Caco-2 (cell line): Measurements from ENCODE around the gene SCYGR8. TPM values are rescaled to one million over a fixed set of nuclear protein-coding genes. Genes with fewer than 3 reads are reported as not detected.
"Not testable (repeated sequence)": the region's sequence is repeated elsewhere in the genome, so short reads cannot be mapped to it uniquely, and the experiment has no call there.

ENCODE experiments used
- BruUV-seq: library from RNA; stranded (reverse); fragments of 400-500 nt; replicated peaks from 2 replicates; lab custom pipeline; 2021; lab: Mats Ljungman, UMichigan
- CTCF ChIA-PET: fragments of 300-600 bp; sonication (Branson Sonifier 250); formaldehyde crosslinking; loops from one replicate; lab custom pipeline; 2022; ENCODE audit warnings: antibody characterized with exemption; lab: Charles Lee
- POLR2A ChIA-PET: fragments of 300-600 bp; sonication (Branson Sonifier 250); formaldehyde crosslinking; loops from one replicate; lab custom pipeline; 2022; ENCODE audit warnings: antibody characterized with exemption; lab: Charles Lee
- DNase-seq, 2 experiments: peaks; one replicate each; pipeline versions ENCODE4 v3.0.0 to v3.0.0-alpha.2; 2020 to 2022
- H3K27me3 ChIP-seq: replicated peaks from 2 replicates; pipeline ENCODE4 v1.6.0; 2011; ENCODE audit warnings: low read length; ENCODE audit not compliant: control insufficient read depth, insufficient read depth
- H3K36me3 ChIP-seq: 2 replicates; pipeline ENCODE4 v1.5.1; 2011; ENCODE audit warnings: low read length; ENCODE audit not compliant: control insufficient read depth, insufficient read depth
- H3K4me1 ChIP-seq: fragments of 250-450 bp; sonication (Bioruptor Pico); 2 replicates; pipeline ENCODE4 v1.5.1; 2020; ENCODE audit warnings: mild to moderate bottlenecking
- H3K4me3 ChIP-seq: 2 replicates; pipeline ENCODE4 v1.5.1; 2011; ENCODE audit warnings: low read depth, mild to moderate bottlenecking, control low read depth, low read length
- H3K9me3 ChIP-seq: fragments of 250-450 bp; sonication (Bioruptor Pico); 2 replicates; pipeline ENCODE4 v1.5.1; 2020; ENCODE audit warnings: mild to moderate bottlenecking, moderate library complexity
- H3K27ac Mint-ChIP-seq: one replicate; pipeline ENCODE4 v1.8.0; 2022; ENCODE audit warnings: mixed read lengths; ENCODE audit not compliant: unreplicated experiment
- H3K27me3 Mint-ChIP-seq: one replicate; pipeline ENCODE4 v1.8.0; 2022; ENCODE audit warnings: mixed read lengths; ENCODE audit not compliant: insufficient read depth, unreplicated experiment
- H3K36me3 Mint-ChIP-seq: one replicate; pipeline ENCODE4 v1.8.0; 2022; ENCODE audit warnings: mild to moderate bottlenecking, mixed read lengths; ENCODE audit not compliant: insufficient read depth, unreplicated experiment
- H3K4me1 Mint-ChIP-seq: one replicate; pipeline ENCODE4 v1.8.0; 2022; ENCODE audit warnings: low read depth, mixed read lengths; ENCODE audit not compliant: unreplicated experiment
- H3K4me3 Mint-ChIP-seq: one replicate; pipeline ENCODE4 v1.8.0; 2022; ENCODE audit warnings: mild to moderate bottlenecking, moderate library complexity, mixed read lengths; ENCODE audit not compliant: unreplicated experiment
- H3K9me3 Mint-ChIP-seq: one replicate; pipeline ENCODE4 v1.8.0; 2022; ENCODE audit warnings: mixed read lengths; ENCODE audit not compliant: unreplicated experiment
- intact Hi-C: fragments of 100-400 bp; cut with micrococcal nuclease; formaldehyde crosslinking; loops from one replicate; pipeline ENCODE4 v1.10.0; 2022; ENCODE audit not compliant: unreplicated experiment
- total RNA-seq: library from RNA; stranded (reverse); gene quantifications from 2 replicates; pipeline ENCODE4 v1.2.3, GENCODE V29; 2022
- TF ChIP-seq, protein P1 (sequence below), 2 experiments: fragments of 200-600 bp in 1 of 2; IDR thresholded peaks; 1 replicate in 1 of 2; 2 replicates in 1 of 2; pipeline versions ENCODE4 v1.5.1 to v1.8.0; 2011 to 2022; ENCODE audit warnings: antibody characterized with exemption in 1 of 2, control low read depth in 1 of 2, inconsistent platforms in 1 of 2, low read depth in 1 of 2, low read length in 1 of 2, mild to moderate bottlenecking in 1 of 2, moderate library complexity in 1 of 2; ENCODE audit not compliant: insufficient read depth in 1 of 2, severe bottlenecking in 1 of 2, unreplicated experiment in 1 of 2

SCYGR8 gene
- total RNA-seq, 1 experiment from 2014 or later = not detected

DNA sequence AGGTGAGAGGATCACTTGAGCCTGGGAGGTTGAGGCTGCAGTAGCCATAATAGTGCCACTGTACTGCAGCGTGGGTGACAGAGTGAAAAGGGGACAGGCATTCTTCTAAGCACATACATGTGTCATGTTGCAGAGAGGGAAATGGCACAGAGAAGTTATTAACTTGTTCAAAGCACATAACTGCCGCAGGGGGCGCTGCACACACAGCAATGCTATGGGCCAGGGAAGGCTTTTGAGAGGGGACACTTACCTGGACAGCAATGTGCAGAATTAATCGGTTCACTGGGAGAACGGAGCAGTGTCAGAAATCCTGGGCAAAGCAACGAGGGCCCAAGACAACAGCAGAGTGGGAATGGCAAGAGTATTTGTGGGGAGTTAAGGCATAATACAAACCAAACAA lies 2.4 kb downstream of the SCYGR8 start:
- peaks cover 6% of the 10 kb centered on the region for H3K36me3 Mint-ChIP-seq
- intact Hi-C loops = no loop called here
- CTCF ChIA-PET = no interaction called here

DNA sequence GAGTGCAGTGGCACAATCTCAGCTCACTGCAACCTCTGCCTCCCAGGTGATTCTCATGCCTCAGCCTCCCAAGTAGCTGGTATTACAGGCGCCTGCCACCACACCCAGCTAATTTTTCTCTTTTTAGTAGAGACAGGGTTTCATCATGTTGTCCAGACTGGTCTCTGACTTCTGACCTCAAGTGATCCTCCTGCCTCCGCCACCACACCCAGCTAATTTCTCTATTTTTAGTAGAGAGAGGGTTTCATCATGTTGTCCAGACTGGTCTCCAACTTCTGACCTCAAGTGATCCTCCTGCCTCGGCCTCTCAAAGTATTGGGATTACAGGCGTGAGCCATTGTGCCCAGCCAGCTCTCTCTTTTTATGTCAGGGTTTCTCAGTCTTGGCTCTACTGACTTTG lies 10.6 kb downstream of the SCYGR8 start:
- POLR2A ChIA-PET, H3K27me3 ChIP-seq: not testable (repeated sequence)

More for the DNA sequence above, 2.4 kb downstream of the SCYGR8 start:
- Histone ChIP-seq H3K36me3 (no peaks in the 10 kb centered on the region), H3K4me3 (no peak overlapping the region), H3K27me3 (no peaks in the 10 kb centered on the region), H3K9me3 (no peaks in the 10 kb centered on the region), H3K4me1 (no peaks in the 10 kb centered on the region)
- Mint-ChIP-seq H3K27me3 (no peaks in the 10 kb centered on the region), H3K4me1 (peaks cover 7% of the 10 kb centered on the region), H3K4me3 (no peak overlapping the region), H3K9me3 (no peaks in the 10 kb centered on the region), H3K27ac (no peak overlapping the region)
- no TSS peak for BruUV-seq
- POLR2A ChIA-PET = no interaction called here
- TF ChIP-seq, protein P1, sequence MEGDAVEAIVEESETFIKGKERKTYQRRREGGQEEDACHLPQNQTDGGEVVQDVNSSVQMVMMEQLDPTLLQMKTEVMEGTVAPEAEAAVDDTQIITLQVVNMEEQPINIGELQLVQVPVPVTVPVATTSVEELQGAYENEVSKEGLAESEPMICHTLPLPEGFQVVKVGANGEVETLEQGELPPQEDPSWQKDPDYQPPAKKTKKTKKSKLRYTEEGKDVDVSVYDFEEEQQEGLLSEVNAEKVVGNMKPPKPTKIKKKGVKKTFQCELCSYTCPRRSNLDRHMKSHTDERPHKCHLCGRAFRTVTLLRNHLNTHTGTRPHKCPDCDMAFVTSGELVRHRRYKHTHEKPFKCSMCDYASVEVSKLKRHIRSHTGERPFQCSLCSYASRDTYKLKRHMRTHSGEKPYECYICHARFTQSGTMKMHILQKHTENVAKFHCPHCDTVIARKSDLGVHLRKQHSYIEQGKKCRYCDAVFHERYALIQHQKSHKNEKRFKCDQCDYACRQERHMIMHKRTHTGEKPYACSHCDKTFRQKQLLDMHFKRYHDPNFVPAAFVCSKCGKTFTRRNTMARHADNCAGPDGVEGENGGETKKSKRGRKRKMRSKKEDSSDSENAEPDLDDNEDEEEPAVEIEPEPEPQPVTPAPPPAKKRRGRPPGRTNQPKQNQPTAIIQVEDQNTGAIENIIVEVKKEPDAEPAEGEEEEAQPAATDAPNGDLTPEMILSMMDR (IDR thresholded peaks at IDR 0.05; ENCODE audit: insufficient read depth in 1 of 2, low read depth in 1 of 2, low read length in 1 of 2, severe bottlenecking in 1 of 2, unreplicated experiment in 1 of 2) = peak; percentile 18 to 28
- DNase-seq = peak in 1 of 2 experiments; percentile 37

DNA sequence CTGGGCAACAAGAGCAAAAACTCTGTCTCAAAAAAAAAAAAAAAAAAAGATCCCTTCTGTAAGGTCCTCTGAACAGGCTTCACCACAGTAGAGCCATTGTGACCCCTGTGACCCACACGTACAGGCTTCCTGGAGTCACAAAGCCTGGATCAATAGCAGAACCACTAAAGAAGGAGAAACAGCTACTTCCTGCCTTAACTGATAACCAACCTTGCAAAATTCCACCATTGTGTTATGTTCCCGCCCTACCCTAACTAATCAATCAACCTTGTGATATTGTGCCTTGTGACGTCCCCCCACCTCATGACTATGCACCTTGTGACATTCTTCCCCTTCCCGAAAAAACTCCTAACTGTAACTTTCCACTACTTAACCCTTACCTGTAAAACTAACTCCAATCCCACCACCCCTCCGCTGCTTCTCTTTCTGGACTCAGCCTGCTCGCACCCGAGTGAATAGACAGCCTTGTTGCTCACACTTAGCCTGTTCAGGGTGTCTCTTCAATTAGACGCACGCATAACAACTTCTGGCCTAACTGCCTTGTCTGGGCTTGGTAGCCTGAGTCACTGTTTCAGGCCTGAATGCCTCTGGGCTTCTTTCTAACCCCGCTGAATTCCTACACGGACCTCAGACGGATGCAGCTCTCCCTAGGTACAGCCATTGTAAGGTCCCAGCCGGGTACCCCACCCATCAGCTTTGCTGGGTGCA lies 13.9 kb downstream of the SCYGR8 start:
- TF ChIP-seq, protein P1 (IDR thresholded peaks at IDR 0.05; ENCODE audit: insufficient read depth in 1 of 2, low read depth in 1 of 2, low read length in 1 of 2, severe bottlenecking in 1 of 2, unreplicated experiment in 1 of 2) = no peak
- POLR2A ChIA-PET = interaction anchor here (0.8 kb wide), 1 partner anchor 112 kb away, joined by 4 read pairs; the partner anchor contains the start of gene DAW1
- no peaks in the 10 kb centered on the region for H3K36me3 ChIP-seq
- intact Hi-C loops = no loop called here
- H3K4me1 ChIP-seq = peaks cover 31% of the 10 kb centered on the region
- H3K4me3 ChIP-seq = no peak overlapping the region
- peaks cover 27% of the 10 kb centered on the region for H3K4me1 Mint-ChIP-seq
- CTCF ChIA-PET = no interaction called here
- no peaks in the 10 kb centered on the region for H3K9me3 ChIP-seq
- no peaks in the 10 kb centered on the region for H3K27me3 ChIP-seq
- peak overlapping the region; percentile 1 for H3K4me3 Mint-ChIP-seq
- BruUV-seq = no TSS peak
- H3K9me3 Mint-ChIP-seq = no peaks in the 10 kb centered on the region
- peak; percentile 51 to 60 for DNase-seq
- peak overlapping the region; percentile 91 for H3K27ac Mint-ChIP-seq
- peaks cover 14% of the 10 kb centered on the region for H3K36me3 Mint-ChIP-seq
- no peaks in the 10 kb centered on the region for H3K27me3 Mint-ChIP-seq

More for the DNA sequence above, 10.6 kb downstream of the SCYGR8 start:
- H3K4me3 ChIP-seq, H3K36me3 ChIP-seq, DNase-seq, H3K27ac Mint-ChIP-seq, H3K9me3 ChIP-seq, H3K4me3 Mint-ChIP-seq, BruUV-seq, H3K27me3 Mint-ChIP-seq, H3K36me3 Mint-ChIP-seq, intact Hi-C loops, CTCF ChIA-PET, H3K9me3 Mint-ChIP-seq: not testable (repeated sequence)
- H3K4me1 Mint-ChIP-seq = peaks cover 15% of the 10 kb centered on the region
- peaks cover 15% of the 10 kb centered on the region for H3K4me1 ChIP-seq
